A673 (cell line): Measurements from ENCODE around the gene PIK3R6.

Experiments used
- CTCF ChIP-seq: fragments of 300-800, 200-600 bp; sonication (generic); conservative IDR thresholded peaks from 2 replicates; pipeline ENCODE4 v1.5.1; 2017; ENCODE audit warnings: low read depth, mild to moderate bottlenecking, antibody characterized with exemption, low read length, moderate library complexity, mixed read lengths
- EZH2 ChIP-seq: fragments of 200-600 bp; sonication (generic); IDR thresholded peaks from 2 replicates; pipeline ENCODE4 v1.6.1; 2017; ENCODE audit warnings: borderline replicate concordance, low read depth, mild to moderate bottlenecking, mixed read lengths, antibody characterized with exemption, low read length; ENCODE audit not compliant: poor library complexity, severe bottlenecking

- TF ChIP-seq EZH2 (no peak), CTCF (no peak)
Observed at GRCh38 chr17:8781776-8782175, 85.7 kb downstream of the PIK3R6 start.
